Erythroblast (primary cell): ENCODE measurements around the gene KLHDC2.

Source experiments
- GATA1 ChIP-seq: IDR thresholded peaks from 2 replicates; pipeline ENCODE4 v1.6.1; 2011; ENCODE audit warnings: low read depth, mild to moderate bottlenecking, control low read depth, low read length, moderate library complexity
- POLR2A ChIP-seq: IDR thresholded peaks from 2 replicates; pipeline ENCODE4 v1.6.1; 2011; ENCODE audit warnings: mild to moderate bottlenecking, low read length

DNA sequence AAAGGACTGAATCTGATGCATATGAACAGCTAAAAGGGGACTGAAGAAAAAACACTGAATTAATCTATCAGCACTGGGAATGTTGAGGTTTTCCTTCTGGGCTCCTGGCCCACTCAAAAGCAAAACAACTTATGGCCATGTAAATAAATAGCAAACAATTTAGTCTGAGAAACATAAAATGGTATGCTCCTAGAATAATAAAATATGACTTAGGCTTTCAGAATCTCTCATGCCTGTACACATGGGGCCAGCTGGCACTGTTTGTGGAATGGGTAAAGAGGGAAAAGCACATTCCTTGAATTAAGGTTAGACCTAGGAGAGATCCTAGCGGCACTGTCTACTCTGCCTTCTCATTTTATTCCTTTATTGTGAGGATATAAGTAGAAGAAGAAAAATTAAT lies 6.2 kb downstream of the KLHDC2 start:
- TF ChIP-seq POLR2A (no peak), GATA1 (no peak)
